K562 (cell line): ENCODE data around the gene HAPLN3. TPM values are rescaled to one million over a fixed set of nuclear protein-coding genes. Genes with fewer than 3 reads are reported as not detected.
A peak's percentile ranks its signal among the peaks of the same experiment; 100 is the strongest.

Source experiments
- ATAC-seq: fragments of 200-7000 bp; cut with Tn5 transposase; 3 replicates; pipeline ENCODE4 v1.9.1; 2020; ENCODE audit warnings: moderate library complexity
- BruUV-seq: library from RNA; stranded (reverse); fragments of 400-500 nt; replicated peaks from 2 replicates; lab custom pipeline; 2021; lab: Mats Ljungman, UMichigan
- CTCF ChIA-PET: fragments of 300-600 bp; formaldehyde crosslinking; extraction: SDS; loops from one replicate; lab custom pipeline; 2021; ENCODE audit warnings: low intra/inter-chr PET ratio; lab: Yijun Ruan, JAX
- POLR2A ChIA-PET: fragments of 300-600, 350-650 bp; sonication (Branson Sonifier 250); formaldehyde crosslinking; extraction: SDS; loops from one replicate; lab custom pipeline; 2021; ENCODE audit warnings: antibody characterized with exemption, inconsistent platforms; lab: Yijun Ruan, JAX
- DNase-seq, 4 experiments: peaks; one replicate each; pipeline versions ENCODE4 v3.0.0 to v3.0.0-alpha.2; 2011 to 2018; ENCODE audit warnings: low spot score in 3 of 4, mixed read lengths in 3 of 4; ENCODE audit errors: extremely low read depth in 1 of 4
- FAIRE-seq: peaks from 2 replicates; lab custom pipeline; 2011; peaks lifted over from hg19 to GRCh38; lab: Jason Lieb, UNC
- H2AFZ ChIP-seq: 2 replicates; pipeline ENCODE4 v1.6.0; 2011; ENCODE audit warnings: low read depth, low read length, control low read depth, inconsistent platforms
- H3K27ac ChIP-seq: fragments of 200-600 bp; 3 replicates; pipeline ENCODE4 v1.8.0; 2011; ENCODE audit warnings: low read depth, mild to moderate bottlenecking, control low read depth, inconsistent platforms, low read length, moderate library complexity, mixed read lengths; ENCODE audit errors: extremely low read depth
- H3K27me3 ChIP-seq, 2 experiments: fragments of 300-600 bp in 1 of 2; 2 replicates in 1 of 2; 3 replicates in 1 of 2; pipeline versions ENCODE4 v1.6.0 to v1.8.0; 2011; ENCODE audit warnings: inconsistent platforms in 2 of 2, low read length in 2 of 2, mild to moderate bottlenecking in 1 of 2, mixed read lengths in 1 of 2, moderate library complexity in 1 of 2; ENCODE audit not compliant: control insufficient read depth in 2 of 2, insufficient read depth in 2 of 2
- H3K36me3 ChIP-seq: fragments of 300-600 bp; 3 replicates; pipeline ENCODE4 v1.8.0; 2011; ENCODE audit warnings: mild to moderate bottlenecking, low read length, inconsistent platforms; ENCODE audit not compliant: control insufficient read depth, insufficient read depth
- H3K4me1 ChIP-seq, 2 experiments: fragments of 200-600 bp in 1 of 2; replicated peaks in 1 of 2; 2 replicates in 1 of 2; 3 replicates in 1 of 2; pipeline versions ENCODE4 v1.5.1 to v1.8.0; 2011; ENCODE audit warnings: inconsistent platforms in 2 of 2, low read length in 2 of 2, mild to moderate bottlenecking in 1 of 2, mixed read lengths in 1 of 2, moderate library complexity in 1 of 2; ENCODE audit not compliant: control insufficient read depth in 2 of 2, insufficient read depth in 2 of 2
- H3K4me2 ChIP-seq: 2 replicates; pipeline ENCODE4 v1.6.1; 2011; ENCODE audit warnings: low read length, control low read depth, inconsistent platforms, mixed read lengths; ENCODE audit not compliant: insufficient read depth
- H3K4me3 ChIP-seq: fragments of 200-600 bp; sonication (generic), shearing (Covaris generic); 2 replicates; pipeline ENCODE4 v1.5.1; 2016; ENCODE audit warnings: control low read depth, inconsistent platforms
- H3K79me2 ChIP-seq: fragments of 200-600 bp; 3 replicates; pipeline ENCODE4 v1.8.0; 2011; ENCODE audit warnings: low read length, inconsistent platforms; ENCODE audit not compliant: control insufficient read depth, insufficient read depth
- H3K9ac ChIP-seq, 2 experiments: 2 replicates each; pipeline versions ENCODE4 v1.6.0 to v1.6.1; 2011; ENCODE audit warnings: low read depth in 2 of 2, low read length in 2 of 2, control low read depth in 1 of 2, inconsistent platforms in 1 of 2, mild to moderate bottlenecking in 1 of 2, mixed read lengths in 1 of 2; ENCODE audit not compliant: insufficient read depth in 1 of 2
- H3K9me1 ChIP-seq: one replicate; pipeline ENCODE4 v1.6.0; 2011; ENCODE audit warnings: inconsistent platforms, mild to moderate bottlenecking, low read length, moderate library complexity; ENCODE audit not compliant: control insufficient read depth, insufficient read depth
- H3K9me3 ChIP-seq: replicated peaks from 2 replicates; pipeline ENCODE4 v1.5.1; 2011; ENCODE audit warnings: low read depth, low read length, inconsistent platforms; ENCODE audit not compliant: control insufficient read depth, insufficient read depth
- H4K20me1 ChIP-seq: replicated peaks from 2 replicates; pipeline ENCODE4 v1.6.1; 2011; ENCODE audit warnings: low read length, inconsistent platforms, mixed read lengths; ENCODE audit not compliant: control insufficient read depth, insufficient read depth
- CBFA2T3 ChIP-seq: fragments of 450-650 bp; IDR thresholded peaks from 2 replicates; pipeline ENCODE4 v1.6.1; 2017
- ELF4 ChIP-seq: fragments of 450-650 bp; formaldehyde crosslinking; IDR thresholded peaks from 2 replicates; pipeline ENCODE4 v1.4.0; 2022; ENCODE audit warnings: missing genetic modification characterization
- EP300 ChIP-seq: IDR thresholded peaks from 2 replicates; pipeline ENCODE4 v1.6.1; 2012; ENCODE audit warnings: low read length, improper control_type of control experiment
- FOXA3 ChIP-seq, 2 experiments: fragments of 450-650 bp in 1 of 2; sonication (generic) in 1 of 2; formaldehyde crosslinking; IDR thresholded peaks in 1 of 2; conservative IDR thresholded peaks in 1 of 2; 2 replicates each; pipeline versions ENCODE4 v1.4.0 to v1.8.0; 2020 to 2022; ENCODE audit warnings: mild to moderate bottlenecking in 2 of 2, missing genetic modification reagents in 1 of 2
- HDAC1 ChIP-seq, 2 experiments: fragments of 450-650 bp; IDR thresholded peaks; 2 replicates each; pipeline ENCODE4 v1.6.1; 2016 to 2017; ENCODE audit warnings: inconsistent platforms in 1 of 2, mild to moderate bottlenecking in 1 of 2, moderate library complexity in 1 of 2
- KDM1A ChIP-seq, 2 experiments: fragments of 450-650 bp; IDR thresholded peaks; 2 replicates each; pipeline ENCODE4 v1.6.1; 2016; ENCODE audit warnings: mild to moderate bottlenecking in 2 of 2
- NCOR1 ChIP-seq: fragments of 450-650 bp; IDR thresholded peaks from 2 replicates; pipeline ENCODE4 v1.6.1; 2016; ENCODE audit warnings: mild to moderate bottlenecking, moderate library complexity
- PHTF2 ChIP-seq: fragments of 250-450 bp; sonication (Bioruptor Pico); IDR thresholded peaks from 2 replicates; pipeline ENCODE4 v1.5.0; 2021; ENCODE audit warnings: mild to moderate bottlenecking
- RFX5 ChIP-seq: IDR thresholded peaks from 2 replicates; pipeline ENCODE4 v1.6.1; 2011; ENCODE audit warnings: low read depth, mild to moderate bottlenecking, improper control_type of control experiment, low read length
- ZNF444 ChIP-seq: fragments of 250-450 bp; sonication (Bioruptor Pico); IDR thresholded peaks from 2 replicates; pipeline ENCODE4 v1.4.0; 2020; ENCODE audit warnings: mild to moderate bottlenecking, moderate library complexity
- ZNF584 ChIP-seq: fragments of 200-800 bp; sonication (Bioruptor generic); IDR thresholded peaks from 2 replicates; pipeline ENCODE4 v1.6.1; 2016; ENCODE audit warnings: low read depth, mild to moderate bottlenecking, missing genetic modification characterization, missing compliant biosample characterization
- ZNF766 ChIP-seq: fragments of 200-800 bp; sonication (Bioruptor generic); conservative IDR thresholded peaks from 2 replicates; pipeline ENCODE4 v1.6.1; 2016; ENCODE audit warnings: missing genetic modification characterization, missing compliant biosample characterization
- WGBS: fragments of 100-300 bp; shearing (Covaris generic); methylation state at CpG from one replicate; pipeline ENCODE4 v1.1.6; 2016; ENCODE audit warnings: low coverage, mixed read lengths; ENCODE audit not compliant: insufficient coverage; ENCODE audit errors: missing lambda C conversion rate; 5-methylcytosine and 5-hydroxymethylcytosine counted together
- in situ Hi-C: fragments of 300-500 bp; cut with MboI; formaldehyde crosslinking; loops from 4 replicates; pipeline ENCODE4 v1.15.0; 2018; ENCODE audit warnings: inconsistent platforms, mixed read lengths
- intact Hi-C: fragments of 100-400 bp; cut with micrococcal nuclease; formaldehyde crosslinking; loops from 2 replicates; pipeline ENCODE4 v1.14.2; 2022
- polyA plus RNA-seq, 8 experiments: library from polyadenylated mRNA; depleted of rRNA in 4 of 8; stranded (reverse) in 5 of 8; unstranded in 3 of 8; fragments of >200 nt; fragmentation: Nextera tagmentation in 2 of 8; fragmentation: Illumina TruSeq in 1 of 8; extraction: Ambion mirVana in 2 of 8; extraction: Trizol in 1 of 8; gene quantifications; 2 replicates each; pipeline versions ENCODE4 v1.2.1 to v1.2.3, GENCODE V29; 2011 to 2014; ENCODE audit warnings: inconsistent platforms in 1 of 8, missing spikeins in 1 of 8
- total RNA-seq, 7 experiments: library from RNA; depleted of rRNA in 6 of 7; stranded (reverse); fragments of >200 nt in 6 of 7; fragmentation: Illumina TruSeq in 2 of 7; extraction: Trizol in 2 of 7; gene quantifications; 2 replicates each; pipeline versions ENCODE4 v1.2.1 to v1.2.3, GENCODE V29; 2011 to 2021; ENCODE audit warnings: low replicate concordance in 1 of 7
- TF ChIP-seq, protein P1 (sequence below), 2 experiments: fragments of 450-650 bp; conservative IDR thresholded peaks; 2 replicates each; pipeline ENCODE4 v1.6.1; 2017; ENCODE audit warnings: mild to moderate bottlenecking in 2 of 2, moderate library complexity in 2 of 2
- TF ChIP-seq, protein P2 (sequence below): fragments of 450-650 bp; IDR thresholded peaks from 2 replicates; pipeline ENCODE4 v1.7.1; 2018; ENCODE audit warnings: mild to moderate bottlenecking, low read depth; ENCODE audit not compliant: partially characterized antibody
- TF ChIP-seq, protein P3 (sequence below): fragments of 450-650 bp; IDR thresholded peaks from 2 replicates; pipeline ENCODE4 v1.6.1; 2014; ENCODE audit warnings: low read depth, mild to moderate bottlenecking, moderate library complexity, borderline replicate concordance

HAPLN3 gene
- total and polyA plus RNA-seq, 9 of the 15 experiments (the other 6 are each of a cell fraction or from before 2014, with no cell fraction given): 0.04 to 2.4 (median 0.65) TPM

DNA sequence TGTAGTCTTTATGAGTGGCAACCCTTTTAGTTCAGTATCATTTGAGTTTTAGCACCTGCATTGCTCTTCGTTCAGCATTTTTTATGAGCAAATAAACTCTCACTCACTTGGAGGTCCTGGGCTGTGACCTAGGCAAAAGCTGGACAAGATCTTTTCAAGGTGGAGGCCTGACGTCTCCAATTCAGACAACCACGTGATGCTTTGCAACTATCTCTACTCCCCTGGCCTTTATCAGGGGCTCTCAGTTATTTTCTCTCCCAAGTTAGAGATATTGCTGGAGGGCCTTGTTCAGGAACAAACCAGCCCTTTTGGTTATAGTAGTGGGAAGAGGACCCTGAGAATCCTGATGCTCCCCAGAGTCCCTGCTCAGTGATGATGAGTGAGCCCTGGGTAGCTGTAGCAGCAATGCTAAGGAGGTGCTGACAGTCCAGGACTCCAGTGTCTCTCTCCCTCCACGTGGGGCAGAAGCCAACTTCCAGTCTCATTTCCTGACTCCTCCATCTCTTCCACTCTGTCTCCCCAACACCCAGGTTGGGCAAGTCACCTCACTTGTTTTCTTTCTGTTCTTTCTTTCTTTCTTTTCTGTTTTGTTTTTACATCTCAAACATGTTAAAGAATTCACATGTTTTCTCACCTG is 30.4 kb downstream of the HAPLN3 start:
- Histone ChIP-seq H2AFZ (peak overlapping the region; percentile 85), H3K9me1 (no peaks in the 10 kb centered on the region), H3K36me3 (no peaks in the 10 kb centered on the region), H3K27me3 (peaks cover 5 to 17% of the 10 kb centered on the region in 2 experiments; a peak in 3 of 5 replicates), H3K9ac (peak overlapping the region in 1 of 2 experiments; percentile 8; a peak in 1 of 4 replicates), H4K20me1 (no peaks in the 10 kb centered on the region), H3K79me2 (no peaks in the 10 kb centered on the region), H3K9me3 (no peaks in the 10 kb centered on the region), H3K4me1 (peaks cover 18 to 27% of the 10 kb centered on the region in 2 experiments; a peak in 4 of 5 replicates), H3K27ac (peak overlapping the region; percentile 69), H3K4me3 (no peak overlapping the region), H3K4me2 (peak overlapping the region; percentile 58; the same call in 1 of the 2 replicates)
- ATAC-seq: peak; percentile 73
- ChIA-PET CTCF (no interaction called here), POLR2A (interaction anchor here (0.6 to 1.0 kb wide), 6 partner anchors 10 to 47 kb away, joined by 3 to 4 read pairs (median 3); no protein-coding TSS in a partner anchor)
- in situ Hi-C loops (no loop called here), intact Hi-C loops (no loop called here)
- WGBS: 0% methylated on average over 4 of the region's 4 CpGs
- BruUV-seq: no TSS peak
- FAIRE-seq: peak; percentile 73
- DNase-seq: peak; percentile 38 to 73 (median 51)
- TF ChIP-seq ZNF766 (CRISPR knock-in tag): 0 out of 2 replicates have a peak, but pooled peaks have one; percentile 24
- no peak for TF ChIP-seq KDM1A (IDR thresholded peaks at IDR 0.05)
- TF ChIP-seq CBFA2T3: peak; percentile 68
- TF ChIP-seq ZNF444 (CRISPR knock-in tag): no peak
- TF ChIP-seq HDAC1 (IDR thresholded peaks at IDR 0.05): 0 out of 4 replicates have a peak, but pooled peaks of 1 of the 2 experiments have one; percentile 33
- 0 out of 2 replicates have a peak, but pooled peaks have one; percentile 11 for TF ChIP-seq ELF4 (CRISPR knock-in tag)
- no peak for TF ChIP-seq FOXA3 (CRISPR knock-in tag; conservative IDR thresholded peaks at IDR 0.05 in 1 of 2, IDR thresholded peaks at IDR 0.05 in 1 of 2)
- TF ChIP-seq RFX5: no peak
- TF ChIP-seq, protein P1, sequence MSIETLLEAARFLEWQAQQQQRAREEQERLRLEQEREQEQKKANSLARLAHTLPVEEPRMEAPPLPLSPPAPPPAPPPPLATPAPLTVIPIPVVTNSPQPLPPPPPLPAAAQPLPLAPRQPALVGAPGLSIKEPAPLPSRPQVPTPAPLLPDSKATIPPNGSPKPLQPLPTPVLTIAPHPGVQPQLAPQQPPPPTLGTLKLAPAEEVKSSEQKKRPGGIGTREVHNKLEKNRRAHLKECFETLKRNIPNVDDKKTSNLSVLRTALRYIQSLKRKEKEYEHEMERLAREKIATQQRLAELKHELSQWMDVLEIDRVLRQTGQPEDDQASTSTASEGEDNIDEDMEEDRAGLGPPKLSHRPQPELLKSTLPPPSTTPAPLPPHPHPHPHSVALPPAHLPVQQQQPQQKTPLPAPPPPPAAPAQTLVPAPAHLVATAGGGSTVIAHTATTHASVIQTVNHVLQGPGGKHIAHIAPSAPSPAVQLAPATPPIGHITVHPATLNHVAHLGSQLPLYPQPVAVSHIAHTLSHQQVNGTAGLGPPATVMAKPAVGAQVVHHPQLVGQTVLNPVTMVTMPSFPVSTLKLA (conservative IDR thresholded peaks at IDR 0.05): peak; percentile 57 to 59
- TF ChIP-seq, protein P2, sequence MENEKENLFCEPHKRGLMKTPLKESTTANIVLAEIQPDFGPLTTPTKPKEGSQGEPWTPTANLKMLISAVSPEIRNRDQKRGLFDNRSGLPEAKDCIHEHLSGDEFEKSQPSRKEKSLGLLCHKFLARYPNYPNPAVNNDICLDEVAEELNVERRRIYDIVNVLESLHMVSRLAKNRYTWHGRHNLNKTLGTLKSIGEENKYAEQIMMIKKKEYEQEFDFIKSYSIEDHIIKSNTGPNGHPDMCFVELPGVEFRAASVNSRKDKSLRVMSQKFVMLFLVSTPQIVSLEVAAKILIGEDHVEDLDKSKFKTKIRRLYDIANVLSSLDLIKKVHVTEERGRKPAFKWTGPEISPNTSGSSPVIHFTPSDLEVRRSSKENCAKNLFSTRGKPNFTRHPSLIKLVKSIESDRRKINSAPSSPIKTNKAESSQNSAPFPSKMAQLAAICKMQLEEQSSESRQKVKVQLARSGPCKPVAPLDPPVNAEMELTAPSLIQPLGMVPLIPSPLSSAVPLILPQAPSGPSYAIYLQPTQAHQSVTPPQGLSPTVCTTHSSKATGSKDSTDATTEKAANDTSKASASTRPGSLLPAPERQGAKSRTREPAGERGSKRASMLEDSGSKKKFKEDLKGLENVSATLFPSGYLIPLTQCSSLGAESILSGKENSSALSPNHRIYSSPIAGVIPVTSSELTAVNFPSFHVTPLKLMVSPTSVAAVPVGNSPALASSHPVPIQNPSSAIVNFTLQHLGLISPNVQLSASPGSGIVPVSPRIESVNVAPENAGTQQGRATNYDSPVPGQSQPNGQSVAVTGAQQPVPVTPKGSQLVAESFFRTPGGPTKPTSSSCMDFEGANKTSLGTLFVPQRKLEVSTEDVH: no peak
- TF ChIP-seq, protein P3, sequence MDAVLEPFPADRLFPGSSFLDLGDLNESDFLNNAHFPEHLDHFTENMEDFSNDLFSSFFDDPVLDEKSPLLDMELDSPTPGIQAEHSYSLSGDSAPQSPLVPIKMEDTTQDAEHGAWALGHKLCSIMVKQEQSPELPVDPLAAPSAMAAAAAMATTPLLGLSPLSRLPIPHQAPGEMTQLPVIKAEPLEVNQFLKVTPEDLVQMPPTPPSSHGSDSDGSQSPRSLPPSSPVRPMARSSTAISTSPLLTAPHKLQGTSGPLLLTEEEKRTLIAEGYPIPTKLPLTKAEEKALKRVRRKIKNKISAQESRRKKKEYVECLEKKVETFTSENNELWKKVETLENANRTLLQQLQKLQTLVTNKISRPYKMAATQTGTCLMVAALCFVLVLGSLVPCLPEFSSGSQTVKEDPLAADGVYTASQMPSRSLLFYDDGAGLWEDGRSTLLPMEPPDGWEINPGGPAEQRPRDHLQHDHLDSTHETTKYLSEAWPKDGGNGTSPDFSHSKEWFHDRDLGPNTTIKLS: no peak
- TF ChIP-seq PHTF2: no peak
- TF ChIP-seq EP300: peak; percentile 34; the same call in 1 of the 2 replicates
- TF ChIP-seq NCOR1: peak; percentile 20; the same call in 1 of the 2 replicates
- no peak for TF ChIP-seq ZNF584 (CRISPR knock-in tag)
